B cell (primary cell): Measurements from ENCODE around the gene NUDC. TPM values are rescaled to one million over a fixed set of nuclear protein-coding genes. Genes with fewer than 3 reads are reported as not detected.

ENCODE experiments used
- ATAC-seq: fragments of 200-7000 bp; cut with Tn5 transposase; one replicate; pipeline ENCODE4 v1.10.0; 2021; ENCODE audit warnings: low read depth, mild to moderate bottlenecking, moderate number of reproducible peaks, moderate library complexity
- CTCF ChIA-PET: fragments of 350-600 bp; sonication (Branson Sonifier 250); formaldehyde crosslinking; loops from one replicate; lab custom pipeline; 2021; ENCODE audit warnings: antibody characterized with exemption, inconsistent platforms; lab: Charles Lee
- POLR2A ChIA-PET: fragments of 350-600 bp; sonication (Branson Sonifier 250); formaldehyde crosslinking; loops from one replicate; lab custom pipeline; 2021; ENCODE audit warnings: antibody characterized with exemption; lab: Charles Lee
- DNase-seq: peaks from one replicate; pipeline ENCODE4 v3.0.0; 2013
- H2AFZ ChIP-seq: 2 replicates; pipeline ENCODE4 v1.6.1; 2012; ENCODE audit warnings: mild to moderate bottlenecking, low read depth, low read length; ENCODE audit not compliant: insufficient read depth, poor library complexity, severe bottlenecking
- H3K27ac ChIP-seq, 2 donors: 1 replicate in 1 of 2; 2 replicates in 1 of 2; pipeline ENCODE4 v1.5.1; 2012 to 2013; ENCODE audit warnings: low read length in 2 of 2, mild to moderate bottlenecking in 2 of 2, moderate library complexity in 1 of 2
- H3K27me3 ChIP-seq, 4 experiments: fragments of 200-600 bp in 1 of 4; sonication (generic) in 1 of 4; replicated peaks in 1 of 4; 1 replicate in 2 of 4; 2 replicates in 2 of 4; pipeline versions ENCODE4 v1.6.1 to v1.7.0; 2013 to 2016; ENCODE audit warnings: low read length in 3 of 4, mild to moderate bottlenecking in 2 of 4, mixed read lengths in 1 of 4, moderate library complexity in 1 of 4; ENCODE audit not compliant: insufficient read depth in 4 of 4, control insufficient read depth in 3 of 4; ENCODE audit errors: control extremely low read depth in 1 of 4
- H3K36me3 ChIP-seq, 2 experiments: replicated peaks in 1 of 2; 1 replicate in 1 of 2; 2 replicates in 1 of 2; pipeline versions ENCODE4 v1.6.1 to v1.7.1; 2013; ENCODE audit warnings: low read length in 1 of 2; ENCODE audit not compliant: insufficient read depth in 2 of 2, control insufficient read depth in 1 of 2; ENCODE audit errors: control extremely low read depth in 1 of 2, extremely low read depth in 1 of 2
- H3K4me1 ChIP-seq, 2 donors: fragments of 200-600 bp in 1 of 2; sonication (generic) in 1 of 2; 1 replicate in 1 of 2; 2 replicates in 1 of 2; pipeline versions ENCODE4 v1.5.1 to v1.6.1; 2013 to 2017; ENCODE audit warnings: low read length in 2 of 2; ENCODE audit not compliant: control insufficient read depth in 2 of 2, insufficient read depth in 2 of 2
- H3K4me2 ChIP-seq: replicated peaks from 2 replicates; pipeline ENCODE3; 2012; ENCODE audit warnings: mild to moderate bottlenecking, low read depth, low read length; ENCODE audit not compliant: poor library complexity, severe bottlenecking
- H3K4me3 ChIP-seq, 5 experiments: fragments of 200-600 bp in 1 of 5; sonication (generic) in 1 of 5; 1 replicate in 3 of 5; 2 replicates in 2 of 5; pipeline versions ENCODE4 v1.5.1 to v1.7.0; 2011 to 2016; ENCODE audit warnings: low read length in 4 of 5, mild to moderate bottlenecking in 4 of 5, low read depth in 2 of 5, control low read depth in 1 of 5, moderate library complexity in 1 of 5; ENCODE audit not compliant: insufficient read depth in 1 of 5; ENCODE audit errors: control extremely low read depth in 1 of 5, extremely low read depth in 1 of 5
- H3K79me2 ChIP-seq: fragments of 200-600 bp; sonication (generic); one replicate; pipeline ENCODE4 v1.6.0; 2016; ENCODE audit warnings: low read length; ENCODE audit not compliant: control insufficient read depth, insufficient read depth
- H3K9ac ChIP-seq: fragments of 200-600 bp; sonication (generic); 2 replicates; pipeline ENCODE4 v1.6.1; 2017; ENCODE audit warnings: mild to moderate bottlenecking, low read length, moderate library complexity
- H3K9me3 ChIP-seq, 3 donors: one replicate each; pipeline versions ENCODE4 v1.6.1 to v1.7.1; 2013; ENCODE audit warnings: low read length in 2 of 3; ENCODE audit not compliant: control insufficient read depth in 2 of 3, insufficient read depth in 1 of 3; ENCODE audit errors: control extremely low read depth in 1 of 3
- H4K20me1 ChIP-seq: 2 replicates; pipeline ENCODE4 v1.6.0; 2012; ENCODE audit warnings: mild to moderate bottlenecking, low read length; ENCODE audit not compliant: insufficient read depth, control insufficient read depth, poor library complexity, severe bottlenecking
- H3K27ac Mint-ChIP-seq: one replicate; pipeline ENCODE4 v1.8.0; 2021; ENCODE audit warnings: mixed read lengths
- H3K27me3 Mint-ChIP-seq: one replicate; pipeline ENCODE4 v1.8.0; 2021; ENCODE audit warnings: mixed read lengths
- H3K4me1 Mint-ChIP-seq: one replicate; pipeline ENCODE4 v1.8.0; 2021; ENCODE audit warnings: mixed read lengths
- H3K4me3 Mint-ChIP-seq: one replicate; pipeline ENCODE4 v1.8.0; 2021; ENCODE audit warnings: mixed read lengths
- H3K9me3 Mint-ChIP-seq: one replicate; pipeline ENCODE4 v1.8.0; 2022; ENCODE audit warnings: mixed read lengths; ENCODE audit not compliant: insufficient read depth
- EZH2 ChIP-seq: IDR thresholded peaks from 2 replicates; pipeline ENCODE4 v1.6.1; 2012; ENCODE audit warnings: borderline replicate concordance, low read depth, mild to moderate bottlenecking, moderate library complexity, low read length; ENCODE audit not compliant: insufficient read depth, poor library complexity, severe bottlenecking
- whole genome bisulfite sequencing: methylation state at CpG from one replicate; pipeline ENCODE4 v1.1.5; 2013; ENCODE audit warnings: missing lambda C conversion rate; ENCODE audit not compliant: insufficient coverage; 5-methylcytosine and 5-hydroxymethylcytosine counted together
- intact Hi-C: fragments of 100-400 bp; cut with micrococcal nuclease; formaldehyde crosslinking; loops from one replicate; pipeline ENCODE4 v1.10.0; 2022
- polyA plus RNA-seq: library from polyadenylated mRNA; depleted of rRNA; stranded (reverse); fragments of >200 nt; gene quantifications from 2 replicates; pipeline ENCODE4 v1.2.3, GENCODE V29; 2012
- total RNA-seq, 2 donors: library from RNA; stranded (reverse); fragments of 120-200 nt in 1 of 2; gene quantifications; 1 replicate in 1 of 2; 2 replicates in 1 of 2; pipeline versions ENCODE4 v1.2.3 to v1.2.4, GENCODE V29; 2013 to 2022
- TF ChIP-seq, protein P1 (sequence below): fragments of 200-600 bp; IDR thresholded peaks from one replicate; pipeline ENCODE4 v1.8.0; 2022; ENCODE audit warnings: antibody characterized with exemption, mild to moderate bottlenecking

Gene NUDC
- total and polyA plus RNA-seq, 2 donors (not counting 1 experiment from before 2014, with no cell fraction given): 28.3 to 45.3 TPM

DNA sequence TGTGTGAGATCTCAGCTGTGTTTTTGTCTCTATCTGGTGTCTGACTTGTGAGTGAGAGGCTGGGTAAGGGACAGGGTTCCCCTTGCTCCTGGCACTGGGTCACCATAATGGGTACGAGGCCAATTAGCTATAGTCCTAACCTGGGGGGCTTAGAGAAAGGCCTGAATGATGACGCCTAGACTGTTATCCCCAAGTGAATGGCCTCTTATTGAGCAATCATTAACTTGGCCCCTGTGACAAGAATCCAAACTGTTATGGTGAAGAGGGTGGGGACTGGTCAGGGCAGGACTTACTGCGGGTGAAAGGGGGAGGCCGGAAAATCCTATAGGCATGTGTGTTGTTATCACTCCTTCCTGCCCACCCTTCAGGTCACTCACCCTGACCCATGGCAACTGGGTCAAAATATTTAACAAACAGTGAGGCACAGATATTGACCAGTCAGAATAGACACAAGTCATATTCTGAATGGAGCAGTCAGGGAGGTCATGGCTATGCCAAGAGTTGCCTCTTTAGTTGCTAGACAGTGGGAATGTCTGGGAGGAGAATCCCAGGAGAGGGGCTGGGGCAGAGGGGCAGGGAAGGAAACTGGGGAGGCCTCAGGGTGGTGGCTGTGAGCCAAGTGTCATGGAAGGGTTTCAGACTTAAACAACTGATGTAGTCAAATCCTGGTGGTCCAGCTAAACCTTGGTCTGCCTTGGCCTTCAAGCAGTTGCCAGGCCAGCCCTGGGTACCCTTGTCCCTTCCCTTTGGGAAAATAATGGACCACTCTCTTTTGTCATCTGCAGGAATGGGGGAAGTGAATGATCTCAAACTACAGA, 11.0 kb upstream of the NUDC start:
- Mint-ChIP-seq H3K27me3 (peaks cover 8% of the 10 kb centered on the region), H3K4me1 (no peaks in the 10 kb centered on the region), H3K4me3 (no peak overlapping the region), H3K27ac (no peak overlapping the region), H3K9me3 (no peaks in the 10 kb centered on the region)
- H3K36me3 ChIP-seq: no peaks in the 10 kb centered on the region
- no peak overlapping the region for H2AFZ ChIP-seq
- H3K79me2 ChIP-seq: no peaks in the 10 kb centered on the region
- H4K20me1 ChIP-seq: no peaks in the 10 kb centered on the region
- H3K27me3 ChIP-seq: no peaks in the 10 kb centered on the region
- no peaks in the 10 kb centered on the region for H3K9me3 ChIP-seq
- no peaks in the 10 kb centered on the region for H3K4me1 ChIP-seq
- 88% methylated on average over 4 of the region's 4 CpGs for WGBS
- H3K27ac ChIP-seq: no peak overlapping the region
- H3K4me2 ChIP-seq: no peak overlapping the region
- ATAC-seq (no peak), DNase-seq (no peak)
- TF ChIP-seq EZH2: no peak
- TF ChIP-seq, protein P1, sequence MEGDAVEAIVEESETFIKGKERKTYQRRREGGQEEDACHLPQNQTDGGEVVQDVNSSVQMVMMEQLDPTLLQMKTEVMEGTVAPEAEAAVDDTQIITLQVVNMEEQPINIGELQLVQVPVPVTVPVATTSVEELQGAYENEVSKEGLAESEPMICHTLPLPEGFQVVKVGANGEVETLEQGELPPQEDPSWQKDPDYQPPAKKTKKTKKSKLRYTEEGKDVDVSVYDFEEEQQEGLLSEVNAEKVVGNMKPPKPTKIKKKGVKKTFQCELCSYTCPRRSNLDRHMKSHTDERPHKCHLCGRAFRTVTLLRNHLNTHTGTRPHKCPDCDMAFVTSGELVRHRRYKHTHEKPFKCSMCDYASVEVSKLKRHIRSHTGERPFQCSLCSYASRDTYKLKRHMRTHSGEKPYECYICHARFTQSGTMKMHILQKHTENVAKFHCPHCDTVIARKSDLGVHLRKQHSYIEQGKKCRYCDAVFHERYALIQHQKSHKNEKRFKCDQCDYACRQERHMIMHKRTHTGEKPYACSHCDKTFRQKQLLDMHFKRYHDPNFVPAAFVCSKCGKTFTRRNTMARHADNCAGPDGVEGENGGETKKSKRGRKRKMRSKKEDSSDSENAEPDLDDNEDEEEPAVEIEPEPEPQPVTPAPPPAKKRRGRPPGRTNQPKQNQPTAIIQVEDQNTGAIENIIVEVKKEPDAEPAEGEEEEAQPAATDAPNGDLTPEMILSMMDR: no peak
- POLR2A ChIA-PET: no interaction called here
- no peak overlapping the region for H3K9ac ChIP-seq
- intact Hi-C loops: no loop called here
- H3K4me3 ChIP-seq: no peak overlapping the region
- CTCF ChIA-PET: no interaction called here

DNA sequence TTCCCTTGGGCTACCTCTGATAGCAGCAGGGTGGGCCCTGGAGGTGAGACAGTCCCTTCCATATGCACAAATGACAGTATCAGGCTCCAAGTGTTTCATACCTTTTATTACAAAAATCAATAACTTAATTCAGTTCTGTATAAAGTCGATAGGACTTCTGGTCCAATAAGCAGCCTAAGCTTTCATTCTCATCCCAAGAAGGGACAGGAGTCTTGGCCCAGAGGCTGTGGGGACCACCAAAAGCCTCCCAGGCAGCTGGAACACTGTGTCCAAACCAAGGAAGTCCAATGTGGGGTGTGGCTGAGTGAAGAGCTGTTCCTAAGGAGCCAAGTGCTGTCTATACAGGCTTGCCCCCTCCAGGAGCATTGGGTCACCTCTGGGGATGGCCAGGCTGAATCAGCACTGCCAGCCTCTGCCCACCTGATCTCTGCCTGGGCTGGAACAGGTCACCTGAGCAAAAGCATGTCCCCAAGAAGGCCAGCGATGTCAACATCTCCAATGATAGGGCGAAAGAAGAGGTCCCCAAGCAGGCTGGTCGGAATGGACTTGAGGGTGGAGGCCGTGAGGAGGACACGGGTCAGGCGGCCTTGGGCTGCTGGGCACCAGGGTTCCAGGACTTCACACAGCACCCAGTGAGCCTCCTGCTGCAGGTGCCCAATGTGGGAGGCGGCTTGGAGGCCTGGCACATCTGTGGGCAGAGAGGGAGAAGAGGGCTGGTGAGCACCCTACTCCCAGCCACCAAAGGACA, 10.0 kb upstream of the NUDC start:
- ChIA-PET CTCF (no interaction called here), POLR2A (no interaction called here)
- ATAC-seq (no peak), DNase-seq (no peak)
- Mint-ChIP-seq H3K9me3 (no peaks in the 10 kb centered on the region), H3K27me3 (peaks cover 8% of the 10 kb centered on the region), H3K4me3 (no peak overlapping the region), H3K27ac (no peak overlapping the region), H3K4me1 (no peaks in the 10 kb centered on the region)
- no peak overlapping the region for H2AFZ ChIP-seq
- WGBS: 94% methylated on average over 7 of the region's 8 CpGs
- no peaks in the 10 kb centered on the region for H4K20me1 ChIP-seq
- no peak overlapping the region for H3K9ac ChIP-seq
- TF ChIP-seq, protein P1: no peak
- TF ChIP-seq EZH2: no peak
- intact Hi-C loops: no loop called here
- H3K9me3 ChIP-seq: no peaks in the 10 kb centered on the region
- H3K4me2 ChIP-seq: no peak overlapping the region
- H3K27me3 ChIP-seq: no peaks in the 10 kb centered on the region
- H3K4me1 ChIP-seq: no peaks in the 10 kb centered on the region
- H3K27ac ChIP-seq: no peak overlapping the region
- H3K79me2 ChIP-seq: no peaks in the 10 kb centered on the region
- no peaks in the 10 kb centered on the region for H3K36me3 ChIP-seq
- no peak overlapping the region for H3K4me3 ChIP-seq
